Lung (tissue), 12 donors: ENCODE results near the gene TRABD2B. TPM values are rescaled to one million over a fixed set of nuclear protein-coding genes. Genes with fewer than 3 reads are reported as not detected.

Experiments
- ATAC-seq: fragments of 200-7000 bp; cut with Tn5 transposase; one replicate; pipeline ENCODE4 v1.9.1; 2020; ENCODE audit warnings: moderate number of reproducible peaks; ENCODE audit not compliant: insufficient read depth, low FRiP score
- DNase-seq, 3 donors: peaks; one replicate each; pipeline ENCODE4 v3.0.0-alpha.2; 2013 to 2017
- H3K27ac ChIP-seq, 2 donors: one replicate each; pipeline ENCODE4 v1.5.1; 2013; ENCODE audit warnings: mild to moderate bottlenecking in 2 of 2, moderate library complexity in 2 of 2, control low read depth in 1 of 2, inconsistent platforms in 1 of 2, low read depth in 1 of 2, low read length in 1 of 2
- H3K27me3 ChIP-seq, 3 donors: one replicate each; pipeline ENCODE4 v1.5.1; 2013; ENCODE audit warnings: low read length in 2 of 3; ENCODE audit not compliant: control insufficient read depth in 3 of 3, insufficient read depth in 3 of 3
- H3K36me3 ChIP-seq, 4 donors: one replicate each; pipeline ENCODE4 v1.5.1; 2013; ENCODE audit warnings: low read length in 4 of 4, mild to moderate bottlenecking in 1 of 4, moderate library complexity in 1 of 4; ENCODE audit not compliant: control insufficient read depth in 4 of 4, insufficient read depth in 4 of 4
- H3K4me1 ChIP-seq, 5 donors: one replicate each; pipeline ENCODE4 v1.5.1; 2013; ENCODE audit warnings: low read length in 5 of 5, mild to moderate bottlenecking in 2 of 5, moderate library complexity in 1 of 5; ENCODE audit not compliant: control insufficient read depth in 5 of 5, insufficient read depth in 5 of 5
- H3K4me3 ChIP-seq: one replicate; pipeline ENCODE4 v1.5.1; 2013; ENCODE audit warnings: mild to moderate bottlenecking, control low read depth, moderate library complexity
- H3K9ac ChIP-seq, 2 donors: one replicate each; pipeline ENCODE4 v1.5.1; 2013; ENCODE audit warnings: low read length in 2 of 2, control low read depth in 1 of 2; ENCODE audit not compliant: insufficient read depth in 1 of 2
- H3K9me3 ChIP-seq, 4 donors: one replicate each; pipeline ENCODE4 v1.5.1; 2013; ENCODE audit warnings: low read length in 3 of 4, mild to moderate bottlenecking in 1 of 4, moderate library complexity in 1 of 4; ENCODE audit not compliant: control insufficient read depth in 4 of 4, insufficient read depth in 3 of 4
- CTCF ChIP-seq: IDR thresholded peaks from 2 replicates; pipeline ENCODE4 v1.5.1; 2012; ENCODE audit warnings: mild to moderate bottlenecking; ENCODE audit errors: control extremely low read depth, extremely low read depth
- WGBS, 2 donors: extraction: QIAGEN DNeasy Blood & Tissue Kit; methylation state at CpG; one replicate each; pipeline ENCODE4 v1.1.7; 2013; 5-methylcytosine and 5-hydroxymethylcytosine counted together
- polyA plus RNA-seq, 2 donors: library from polyadenylated mRNA; stranded (reverse); fragments of 200-250 nt; gene quantifications; one replicate each; pipeline ENCODE4 v1.2.1, GENCODE V29; 2013
- total RNA-seq, 2 donors: library from RNA; depleted of rRNA in 1 of 2; stranded (reverse); fragments of >200 nt in 1 of 2; gene quantifications; one replicate each; pipeline ENCODE4 v1.2.1, GENCODE V29; 2014 to 2021
- donor health status: control.
- donor health status: control.
- donor health status: Bipolar disorder and iron deficiency.
- donor health status: healthy.
- donor health status: DM: yes; HTN: yes; CAD: no.

Gene TRABD2B
- total and polyA plus RNA-seq, 4 donors: 0.37 to 1.9 (median 0.64) TPM

- no peak for DNase-seq
- 74 to 76% methylated on average over 7 of the region's 7 CpGs for WGBS, 2 donors
- no peaks in the 10 kb centered on the region for H3K27me3 ChIP-seq
- no peak for ATAC-seq
- H3K9ac ChIP-seq: no peak overlapping the region
- no peaks in the 10 kb centered on the region for H3K9me3 ChIP-seq
- H3K36me3 ChIP-seq: no peaks in the 10 kb centered on the region
- H3K27ac ChIP-seq: no peak overlapping the region
- H3K4me3 ChIP-seq: no peak overlapping the region
- peaks cover 0 to 7% (median 0%) of the 10 kb centered on the region in 5 donors for H3K4me1 ChIP-seq
- TF ChIP-seq CTCF: no peak
Observed at GRCh38 chr1:47924270-47925048, 72.7 kb downstream of the TRABD2B start.

- H3K9me3 ChIP-seq: no peaks in the 10 kb centered on the region
- H3K27me3 ChIP-seq: no peaks in the 10 kb centered on the region
- WGBS, 2 donors: 84 to 89% methylated on average over 4 of the region's 4 CpGs
- no peak for DNase-seq
- H3K36me3 ChIP-seq: no peaks in the 10 kb centered on the region
- peaks cover 0 to 22% (median 0%) of the 10 kb centered on the region in 5 donors for H3K4me1 ChIP-seq
- H3K9ac ChIP-seq: no peak overlapping the region
- H3K27ac ChIP-seq: no peak overlapping the region
- no peak for ATAC-seq
- no peak for TF ChIP-seq CTCF
- H3K4me3 ChIP-seq: no peak overlapping the region
Observed at GRCh38 chr1:47921935-47922415, 75.2 kb downstream of the TRABD2B start.

DNA sequence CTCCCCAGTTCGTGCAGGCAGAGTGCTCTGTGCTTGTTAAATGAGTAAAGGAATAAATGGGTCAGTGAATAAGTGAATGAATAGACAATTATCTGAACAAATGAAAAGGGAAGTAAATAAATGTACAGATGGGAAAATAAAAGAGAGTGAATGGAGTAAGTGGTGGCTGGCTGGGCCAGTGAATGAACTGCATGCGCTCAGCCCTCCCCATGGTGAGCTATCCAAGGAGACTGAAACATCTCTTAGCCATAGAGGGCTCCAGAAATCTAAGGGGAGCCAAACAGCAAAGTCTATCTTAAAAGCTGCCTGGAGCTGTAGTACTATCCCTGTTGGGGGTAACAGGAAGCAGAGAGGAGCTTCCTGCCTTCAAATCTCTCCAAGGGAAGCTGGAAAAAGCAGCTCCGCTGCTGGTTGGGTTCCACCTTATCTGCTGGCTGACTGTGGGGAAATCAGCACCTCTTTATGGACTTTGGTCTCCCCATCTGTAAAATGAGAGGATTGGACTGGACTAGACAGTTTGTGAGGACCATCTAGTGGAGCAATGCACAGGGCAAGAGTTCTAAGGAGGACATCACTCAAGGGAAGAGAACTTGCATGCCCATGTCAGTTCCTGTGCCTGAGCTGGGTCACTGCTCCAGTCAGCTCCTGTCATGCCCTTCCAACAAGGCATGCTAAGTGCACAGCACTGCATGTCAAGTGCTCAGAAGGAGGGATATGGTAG lies 77.9 kb downstream of the TRABD2B start:
- no peak overlapping the region for H3K9ac ChIP-seq
- ATAC-seq (no peak), DNase-seq (no peak)
- H3K9me3 ChIP-seq: no peaks in the 10 kb centered on the region
- H3K4me1 ChIP-seq: peaks cover 0 to 20% (median 0%) of the 10 kb centered on the region in 5 donors
- no peaks in the 10 kb centered on the region for H3K27me3 ChIP-seq
- no peaks in the 10 kb centered on the region for H3K36me3 ChIP-seq
- peak overlapping the region in 1 of 2 donors; percentile 15 for H3K27ac ChIP-seq
- no peak for TF ChIP-seq CTCF
- H3K4me3 ChIP-seq: no peak overlapping the region
- WGBS, 2 donors: 74 to 83% methylated on average over 3 of the region's 3 CpGs
